ENCODE data around the gene PBX4. TPM values are rescaled to one million over a fixed set of nuclear protein-coding genes. Genes with fewer than 3 reads are reported as not detected.

Gene PBX4
- total and polyA plus RNA-seq, 2 of the 8 experiments (the other 6 are each of a cell fraction or from before 2014, with no cell fraction given): 3.4 to 3.8 TPM

- 93% methylated on average over 15 of the region's 16 CpGs; no CpG with 5 or more reads in 1 of the 2 experiments for WGBS, 2 experiments (ENCODE audit: extremely low coverage in 1 of 2, insufficient coverage in 1 of 2, insufficient read length in 1 of 2, insufficient replicate concordance in 2 of 2, low coverage in 1 of 2, low lambda C conversion rate in 2 of 2, missing lambda C conversion rate in 1 of 2)
- H3K4me2 ChIP-seq (ENCODE audit: insufficient read depth in 1 of 2, low read depth in 2 of 2, low read length in 2 of 2): peak overlapping the region in 1 of 2 experiments; percentile 52; a peak in 2 of 4 replicates
- H4K5ac ChIP-seq (ENCODE audit: insufficient read length, low read depth, low read length): no peak overlapping the region
- CTCF ChIA-PET (ENCODE audit: partially characterized antibody): interaction anchor here (0.6 to 8.2 kb wide), 8 partner anchors 9 to 459 kb away, joined by 3 to 104 read pairs (median 4); partner anchors contain the start of gene YJEFN3
- H2BK20ac ChIP-seq (ENCODE audit: low read length): no peak overlapping the region
- H3K4me3 ChIP-seq (ENCODE audit: extremely low read depth in 1 of 4, insufficient read depth in 2 of 4, low read depth in 3 of 4, low read length in 4 of 4): no peak overlapping the region
- H3K27me3 ChIP-seq (replicated peaks in 1 of 4; ENCODE audit: control insufficient read depth in 3 of 4, extremely low read depth in 1 of 4, insufficient read depth in 3 of 4, low read length in 3 of 4): peaks cover 6 to 26% (median 20%) of the 10 kb centered on the region in 4 experiments
- H4K20me1 ChIP-seq (replicated peaks in 1 of 2; ENCODE audit: control insufficient read depth in 1 of 2, insufficient read depth in 2 of 2, low read length in 2 of 2): peaks cover 3% of the 10 kb centered on the region in 2 experiments
- POLR2A ChIA-PET (ENCODE audit: partially characterized antibody): interaction anchor here (0.6 to 1.6 kb wide), 6 partner anchors 9 to 87 kb away, joined by 3 to 5 read pairs (median 4); partner anchors contain the start of genes LPAR2, NDUFA13 and TSSK6
- no peak overlapping the region for H3K14ac ChIP-seq (ENCODE audit: insufficient read length)
- FAIRE-seq: no peak
- no peak overlapping the region for H2AK5ac ChIP-seq (ENCODE audit: low read depth, low read length)
- no peak overlapping the region for H3K56ac ChIP-seq (replicated peaks; ENCODE audit: insufficient read length, low read depth, low read length)
- H2AFZ ChIP-seq (ENCODE audit: low read length): no peak overlapping the region
- H3K9me3 ChIP-seq (ENCODE audit: insufficient read depth in 2 of 2, low read depth in 1 of 2, low read length in 1 of 2): peaks cover 0 to 4% of the 10 kb centered on the region in 2 experiments; a peak in 1 of 4 replicates
- peaks cover 9% of the 10 kb centered on the region; the same call in 1 of the 2 replicates for H3K23me2 ChIP-seq (ENCODE audit: low read depth, low read length)
- H3K4me1 ChIP-seq (replicated peaks in 1 of 4; ENCODE audit: control insufficient read depth in 3 of 4, insufficient read depth in 4 of 4, low read length in 3 of 4): peaks cover 0 to 8% (median 3%) of the 10 kb centered on the region in 4 experiments; a peak in 3 of 7 replicates
- H2BK120ac ChIP-seq (replicated peaks; ENCODE audit: low read depth, low read length): no peak overlapping the region
- no peak overlapping the region for H3K4ac ChIP-seq (replicated peaks; ENCODE audit: insufficient read length, low read depth, low read length)
- no peak overlapping the region for H4K8ac ChIP-seq (ENCODE audit: extremely low read depth, insufficient read depth, low read length)
- H2BK5ac ChIP-seq (ENCODE audit: low read depth, low read length): no peak overlapping the region
- no peaks in the 10 kb centered on the region for H3K36me3 ChIP-seq (ENCODE audit: control insufficient read depth in 2 of 4, insufficient read depth in 4 of 4, low read length in 3 of 4)
- H3K9ac ChIP-seq (replicated peaks in 1 of 4; ENCODE audit: extremely low read depth in 1 of 4, low read depth in 3 of 4, low read length in 3 of 4): no peak overlapping the region
- H3K79me1 ChIP-seq (ENCODE audit: low read depth, low read length): no peaks in the 10 kb centered on the region
- no peak overlapping the region; the same call in 1 of the 2 replicates for H3K18ac ChIP-seq (ENCODE audit: extremely low read depth, low read length)
- H2BK12ac ChIP-seq (ENCODE audit: low read depth, low read length): no peak overlapping the region
- no peak overlapping the region for H4K91ac ChIP-seq (replicated peaks; ENCODE audit: insufficient read length, low read length)
- no peak for DNase-seq (ENCODE audit: low read depth in 1 of 2, low spot score in 2 of 2)
- no peak overlapping the region for H3K23ac ChIP-seq (ENCODE audit: insufficient read length)
- H3K79me2 ChIP-seq (ENCODE audit: control insufficient read depth in 1 of 2, insufficient read depth in 2 of 2, low read length in 2 of 2): no peaks in the 10 kb centered on the region
- no peak overlapping the region for H3K27ac ChIP-seq (ENCODE audit: low read depth, low read length)
- H2BK15ac ChIP-seq (ENCODE audit: low read length): no peak overlapping the region
- TF ChIP-seq CBX5 (IDR thresholded peaks at IDR 0.05; ENCODE audit: low read depth, low read length): no peak
- no peak for TF ChIP-seq MAFK (IDR thresholded peaks at IDR 0.05; ENCODE audit: low read depth, low read length)
- TF ChIP-seq TBP (IDR thresholded peaks at IDR 0.05; ENCODE audit: low read depth, low read length): no peak
- no peak for TF ChIP-seq NRF1 (IDR thresholded peaks at IDR 0.05; ENCODE audit: low read depth, low read length)
- no peak for TF ChIP-seq ZNF274 (IDR thresholded peaks at IDR 0.05; ENCODE audit: borderline replicate concordance, extremely low read depth, low read length)
- TF ChIP-seq HDAC6 (IDR thresholded peaks at IDR 0.05; ENCODE audit: low read depth, low read length): no peak
- no peak for TF ChIP-seq POLR2AphosphoS5 (IDR thresholded peaks at IDR 0.05; ENCODE audit: low read depth, low read length)
- no peak for TF ChIP-seq ASH2L (IDR thresholded peaks at IDR 0.05; ENCODE audit: low read length)
- TF ChIP-seq SAP30 (IDR thresholded peaks at IDR 0.05; ENCODE audit: insufficient read depth, insufficient replicate concordance, low read length): no peak
- TF ChIP-seq BACH1 (IDR thresholded peaks at IDR 0.05; ENCODE audit: low read length): no peak
- no peak for TF ChIP-seq POU5F1 (IDR thresholded peaks at IDR 0.05; ENCODE audit: low read depth, low read length)
- TF ChIP-seq EP300 (IDR thresholded peaks at IDR 0.05; ENCODE audit: borderline replicate concordance in 1 of 2, low read depth in 2 of 2, low read length in 2 of 2): no peak
- no peak for TF ChIP-seq JUND (IDR thresholded peaks at IDR 0.05; ENCODE audit: low read length)
- TF ChIP-seq BCL11A (IDR thresholded peaks at IDR 0.05; ENCODE audit: low read depth in 2 of 2, low read length in 2 of 2): no peak
- TF ChIP-seq CREB1 (IDR thresholded peaks at IDR 0.05): no peak
Observed at GRCh38 chr19:19541616-19542015, 76.9 kb downstream of the PBX4 start.
